ENCODE measurements around the gene TWIST2. TPM values are rescaled to one million over a fixed set of nuclear protein-coding genes. Genes with fewer than 3 reads are reported as not detected.
A peak's percentile ranks its signal among the peaks of the same experiment; 100 is the strongest.

Gene TWIST2
- total RNA-seq, 1 experiment from 2014 or later, result not detected

DNA sequence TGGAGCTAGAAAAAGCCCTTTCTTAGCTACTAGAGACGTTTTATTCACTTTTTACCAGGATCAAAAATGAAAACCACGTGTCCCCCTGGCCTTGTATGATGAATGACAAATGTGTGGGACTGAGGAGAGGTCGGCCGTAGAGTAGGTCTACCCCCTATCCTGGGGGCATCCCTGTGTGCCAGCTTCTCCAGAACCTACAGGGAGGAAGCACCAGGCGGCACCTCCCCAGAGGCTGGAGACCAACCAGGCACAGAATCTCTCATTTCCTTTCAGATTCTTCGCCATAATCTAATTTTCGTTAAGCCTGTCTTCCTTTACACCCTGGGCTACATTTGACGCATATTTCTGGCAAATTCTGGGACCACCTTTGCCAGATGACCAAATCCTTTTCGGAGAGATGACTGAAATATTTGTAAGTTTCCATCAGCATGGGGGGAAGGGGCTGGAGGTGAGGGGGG lies 15.9 kb downstream of the TWIST2 start:
- no peaks in the 10 kb centered on the region for H3K4me1 ChIP-seq (ENCODE audit: insufficient read depth, low read length, poor library complexity, severe bottlenecking)
- POLR2A ChIA-PET (ENCODE audit: low non-redundant PET), result no interaction called here
- DNase-seq (ENCODE audit: low spot score), result no peak
- H3K4me3 ChIP-seq (ENCODE audit: low read depth, low read length, poor library complexity, severe bottlenecking), result no peak overlapping the region
- no peaks in the 10 kb centered on the region for H3K9me3 ChIP-seq (ENCODE audit: low read depth, low read length, poor library complexity, severe bottlenecking)
- TF ChIP-seq, protein P1, sequence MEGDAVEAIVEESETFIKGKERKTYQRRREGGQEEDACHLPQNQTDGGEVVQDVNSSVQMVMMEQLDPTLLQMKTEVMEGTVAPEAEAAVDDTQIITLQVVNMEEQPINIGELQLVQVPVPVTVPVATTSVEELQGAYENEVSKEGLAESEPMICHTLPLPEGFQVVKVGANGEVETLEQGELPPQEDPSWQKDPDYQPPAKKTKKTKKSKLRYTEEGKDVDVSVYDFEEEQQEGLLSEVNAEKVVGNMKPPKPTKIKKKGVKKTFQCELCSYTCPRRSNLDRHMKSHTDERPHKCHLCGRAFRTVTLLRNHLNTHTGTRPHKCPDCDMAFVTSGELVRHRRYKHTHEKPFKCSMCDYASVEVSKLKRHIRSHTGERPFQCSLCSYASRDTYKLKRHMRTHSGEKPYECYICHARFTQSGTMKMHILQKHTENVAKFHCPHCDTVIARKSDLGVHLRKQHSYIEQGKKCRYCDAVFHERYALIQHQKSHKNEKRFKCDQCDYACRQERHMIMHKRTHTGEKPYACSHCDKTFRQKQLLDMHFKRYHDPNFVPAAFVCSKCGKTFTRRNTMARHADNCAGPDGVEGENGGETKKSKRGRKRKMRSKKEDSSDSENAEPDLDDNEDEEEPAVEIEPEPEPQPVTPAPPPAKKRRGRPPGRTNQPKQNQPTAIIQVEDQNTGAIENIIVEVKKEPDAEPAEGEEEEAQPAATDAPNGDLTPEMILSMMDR (conservative IDR thresholded peaks at IDR 0.05; ENCODE audit: low read depth, low read length), result no peak
- TF ChIP-seq EZH2 (IDR thresholded peaks at IDR 0.05; ENCODE audit: borderline replicate concordance, low read depth, low read length, poor library complexity, severe bottlenecking), result no peak
- intact Hi-C loops (cut with micrococcal nuclease; ENCODE audit: unreplicated experiment), result no loop called here
- no TSS peak for BruUV-seq (replicated peaks)
- peaks cover 9% of the 10 kb centered on the region for H3K27me3 ChIP-seq (replicated peaks; ENCODE audit: insufficient read depth, low read depth, low read length, poor library complexity)
- H3K27ac ChIP-seq (ENCODE audit: low read depth, low read length, poor library complexity, severe bottlenecking), result no peak overlapping the region
- CTCF ChIA-PET, result no interaction called here
- H3K36me3 ChIP-seq (ENCODE audit: insufficient read depth, low read length, poor library complexity, severe bottlenecking), result no peaks in the 10 kb centered on the region

DNA sequence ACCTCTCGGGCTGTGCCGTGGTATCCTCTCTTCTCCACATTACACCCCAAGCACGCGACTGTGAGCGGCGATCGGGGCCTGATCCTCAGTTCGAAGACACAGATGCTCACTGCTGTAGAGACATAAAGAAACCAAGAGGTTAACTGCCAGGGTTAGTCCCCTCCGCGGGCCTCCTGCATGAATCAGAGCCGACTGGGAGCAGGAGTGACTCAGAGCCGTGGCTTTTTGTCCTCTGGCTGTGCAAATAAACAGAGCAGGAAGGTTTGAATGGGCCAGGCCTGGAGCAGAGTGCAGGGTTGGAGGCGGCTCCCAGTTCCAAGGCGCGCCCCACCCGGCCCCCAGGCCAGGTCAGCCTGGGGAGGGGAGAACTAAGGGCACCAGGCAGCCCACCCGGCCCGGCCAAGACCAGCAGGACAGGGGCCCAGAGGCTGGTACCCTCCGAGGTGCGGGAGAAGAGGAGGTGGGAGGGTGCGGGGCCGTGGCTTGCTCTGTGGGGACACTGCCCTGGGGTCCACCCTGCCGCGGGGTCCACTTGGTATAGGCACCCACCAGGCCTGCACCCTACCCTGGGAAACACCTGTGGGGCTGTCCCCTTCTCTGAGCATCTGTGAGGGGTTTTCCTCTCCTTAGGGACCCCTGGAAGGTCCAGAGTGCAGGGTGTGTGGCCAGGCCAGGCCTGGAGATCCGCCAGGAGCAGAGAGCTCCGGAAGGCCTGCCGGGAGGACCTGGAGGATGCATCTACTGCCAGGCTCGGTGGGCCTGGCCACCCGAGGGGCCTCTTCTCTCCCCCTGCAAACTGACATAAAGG lies 16.5 kb downstream of the TWIST2 start:
- no peaks in the 10 kb centered on the region for H3K36me3 ChIP-seq (ENCODE audit: insufficient read depth, low read length, poor library complexity, severe bottlenecking)
- no TSS peak for BruUV-seq (replicated peaks)
- peaks cover 9% of the 10 kb centered on the region for H3K27me3 ChIP-seq (replicated peaks; ENCODE audit: insufficient read depth, low read depth, low read length, poor library complexity)
- ChIA-PET CTCF (no interaction called here), POLR2A (ENCODE audit: low non-redundant PET) (no interaction called here)
- H3K9me3 ChIP-seq (ENCODE audit: low read depth, low read length, poor library complexity, severe bottlenecking), result no peaks in the 10 kb centered on the region
- H3K4me3 ChIP-seq (ENCODE audit: low read depth, low read length, poor library complexity, severe bottlenecking), result no peak overlapping the region
- intact Hi-C loops (cut with micrococcal nuclease; ENCODE audit: unreplicated experiment), result no loop called here
- no peak overlapping the region for H3K27ac ChIP-seq (ENCODE audit: low read depth, low read length, poor library complexity, severe bottlenecking)
- no peak for TF ChIP-seq EZH2 (IDR thresholded peaks at IDR 0.05; ENCODE audit: borderline replicate concordance, low read depth, low read length, poor library complexity, severe bottlenecking)
- TF ChIP-seq, protein P1 (conservative IDR thresholded peaks at IDR 0.05; ENCODE audit: low read depth, low read length), result no peak
- peak; percentile 39 for DNase-seq (ENCODE audit: low spot score)
- no peaks in the 10 kb centered on the region for H3K4me1 ChIP-seq (ENCODE audit: insufficient read depth, low read length, poor library complexity, severe bottlenecking)

DNA sequence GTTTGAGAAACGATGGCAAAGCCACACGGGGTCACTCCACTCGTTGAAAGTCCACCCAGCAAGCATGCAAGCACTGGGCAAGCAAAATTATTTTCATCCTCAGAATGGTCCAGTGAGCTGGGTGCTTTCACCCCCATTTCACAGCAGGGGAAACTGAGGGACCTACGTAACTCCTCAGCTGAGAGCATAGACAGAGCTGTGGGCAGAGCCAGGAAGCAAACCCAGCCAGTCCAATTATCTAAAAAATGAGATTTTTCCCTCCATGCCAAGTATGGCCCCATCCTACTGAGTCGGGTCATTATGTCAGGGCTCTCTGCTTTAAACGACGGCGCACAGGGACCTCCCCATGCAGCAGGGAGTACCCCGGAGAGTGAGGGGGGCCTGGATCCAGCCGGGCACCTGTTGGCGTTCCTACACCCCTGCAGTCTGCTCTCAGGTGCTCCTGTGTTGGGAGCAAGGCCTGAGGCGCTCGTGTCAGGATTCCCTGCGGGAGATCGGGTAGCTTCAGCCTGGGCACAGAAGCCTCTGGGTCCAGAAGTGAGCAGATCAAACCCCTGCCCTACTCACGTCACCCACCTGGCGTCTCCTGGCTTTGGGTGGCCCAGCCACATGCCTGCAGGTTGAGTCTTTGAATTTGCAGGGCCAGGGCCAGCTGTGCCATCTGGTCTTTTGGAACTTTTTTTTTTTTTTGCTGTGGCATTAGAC lies 17.3 kb downstream of the TWIST2 start:
- no peaks in the 10 kb centered on the region for H3K36me3 ChIP-seq (ENCODE audit: insufficient read depth, low read length, poor library complexity, severe bottlenecking)
- intact Hi-C loops (cut with micrococcal nuclease; ENCODE audit: unreplicated experiment), result no loop called here
- H3K4me1 ChIP-seq (ENCODE audit: insufficient read depth, low read length, poor library complexity, severe bottlenecking), result no peaks in the 10 kb centered on the region
- BruUV-seq (replicated peaks), result no TSS peak
- H3K27ac ChIP-seq (ENCODE audit: low read depth, low read length, poor library complexity, severe bottlenecking), result no peak overlapping the region
- H3K4me3 ChIP-seq (ENCODE audit: low read depth, low read length, poor library complexity, severe bottlenecking), result no peak overlapping the region
- peaks cover 4% of the 10 kb centered on the region for H3K27me3 ChIP-seq (replicated peaks; ENCODE audit: insufficient read depth, low read depth, low read length, poor library complexity)
- no peaks in the 10 kb centered on the region for H3K9me3 ChIP-seq (ENCODE audit: low read depth, low read length, poor library complexity, severe bottlenecking)
- POLR2A ChIA-PET (ENCODE audit: low non-redundant PET), result no interaction called here
- CTCF ChIA-PET, result no interaction called here
- no peak for TF ChIP-seq EZH2 (IDR thresholded peaks at IDR 0.05; ENCODE audit: borderline replicate concordance, low read depth, low read length, poor library complexity, severe bottlenecking)
- TF ChIP-seq, protein P1 (conservative IDR thresholded peaks at IDR 0.05; ENCODE audit: low read depth, low read length), result no peak
- DNase-seq (ENCODE audit: low spot score), result no peak
